GM12801 (cell line): Measurements from ENCODE around the gene HHAT.

Experiments
- TF ChIP-seq, protein P1 (sequence below): IDR thresholded peaks from one replicate; pipeline ENCODE4 v1.5.1; 2011; ENCODE audit warnings: control low read depth; ENCODE audit not compliant: insufficient read length; ENCODE audit errors: extremely low read depth

Gene HHAT

DNA sequence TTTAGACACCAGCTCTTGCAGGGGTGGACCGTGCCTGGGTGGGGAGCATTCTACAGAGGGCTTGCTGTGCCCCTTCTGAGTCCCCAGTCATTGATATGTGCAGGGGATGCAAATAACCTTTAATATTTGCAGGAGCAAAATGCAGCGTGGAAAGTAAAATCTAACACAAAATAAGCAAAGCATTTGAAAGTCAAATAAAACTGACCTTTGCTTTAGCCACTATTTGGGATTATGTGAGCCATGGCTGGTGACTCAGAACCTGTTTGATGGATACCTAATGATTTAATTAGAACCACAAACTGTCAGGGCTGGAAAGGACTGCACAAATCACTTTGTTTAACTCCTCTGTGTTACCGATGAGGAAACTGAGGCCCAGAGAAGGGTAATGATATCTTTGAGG is 377.5 kb downstream of the HHAT start:
- TF ChIP-seq, protein P1, sequence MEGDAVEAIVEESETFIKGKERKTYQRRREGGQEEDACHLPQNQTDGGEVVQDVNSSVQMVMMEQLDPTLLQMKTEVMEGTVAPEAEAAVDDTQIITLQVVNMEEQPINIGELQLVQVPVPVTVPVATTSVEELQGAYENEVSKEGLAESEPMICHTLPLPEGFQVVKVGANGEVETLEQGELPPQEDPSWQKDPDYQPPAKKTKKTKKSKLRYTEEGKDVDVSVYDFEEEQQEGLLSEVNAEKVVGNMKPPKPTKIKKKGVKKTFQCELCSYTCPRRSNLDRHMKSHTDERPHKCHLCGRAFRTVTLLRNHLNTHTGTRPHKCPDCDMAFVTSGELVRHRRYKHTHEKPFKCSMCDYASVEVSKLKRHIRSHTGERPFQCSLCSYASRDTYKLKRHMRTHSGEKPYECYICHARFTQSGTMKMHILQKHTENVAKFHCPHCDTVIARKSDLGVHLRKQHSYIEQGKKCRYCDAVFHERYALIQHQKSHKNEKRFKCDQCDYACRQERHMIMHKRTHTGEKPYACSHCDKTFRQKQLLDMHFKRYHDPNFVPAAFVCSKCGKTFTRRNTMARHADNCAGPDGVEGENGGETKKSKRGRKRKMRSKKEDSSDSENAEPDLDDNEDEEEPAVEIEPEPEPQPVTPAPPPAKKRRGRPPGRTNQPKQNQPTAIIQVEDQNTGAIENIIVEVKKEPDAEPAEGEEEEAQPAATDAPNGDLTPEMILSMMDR = no peak

DNA sequence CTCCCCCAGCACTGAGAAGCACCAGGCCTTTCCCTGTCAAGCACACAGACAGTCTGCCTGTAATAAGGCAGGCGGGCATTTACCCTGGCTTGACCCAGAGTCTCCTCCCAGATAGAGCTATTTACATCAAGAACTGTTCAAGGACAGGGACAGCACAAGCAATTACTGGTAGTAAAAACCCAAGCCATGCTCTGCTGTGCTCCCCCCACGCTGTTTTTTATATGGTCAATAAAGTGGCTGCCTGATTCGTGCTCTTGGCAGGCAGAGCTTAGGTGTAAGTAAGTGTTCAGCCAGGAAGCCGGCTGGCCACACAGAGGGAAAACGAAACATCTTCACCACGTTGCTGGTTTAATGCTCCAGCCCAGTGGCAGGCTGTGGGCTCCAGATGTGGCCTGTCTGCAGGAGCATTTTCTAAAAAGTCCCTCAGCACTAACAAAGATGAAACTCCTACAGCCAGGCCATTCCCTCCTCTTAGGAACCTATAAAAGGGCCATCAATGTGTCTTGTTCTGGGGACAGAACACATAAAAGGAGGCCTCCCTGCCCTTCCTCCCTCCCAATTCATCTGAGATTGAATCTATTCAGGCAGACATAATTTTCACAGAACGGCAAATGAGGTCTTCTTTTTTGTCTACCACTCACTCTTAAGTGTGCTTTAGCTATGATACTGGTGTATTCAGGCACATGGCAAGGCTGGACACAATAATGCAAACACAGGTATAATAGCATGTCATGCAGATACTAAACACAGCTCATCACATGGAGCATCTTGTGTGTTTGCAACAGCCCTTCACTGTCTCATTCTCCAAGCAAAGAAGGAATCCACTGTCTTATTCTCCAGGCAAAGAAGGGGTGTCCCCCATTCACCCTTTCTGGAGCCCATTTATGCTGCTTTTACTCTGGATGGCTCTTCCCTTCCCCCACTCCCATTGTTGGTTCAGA is 378.9 kb downstream of the HHAT start:
- TF ChIP-seq, protein P1 = no peak

DNA sequence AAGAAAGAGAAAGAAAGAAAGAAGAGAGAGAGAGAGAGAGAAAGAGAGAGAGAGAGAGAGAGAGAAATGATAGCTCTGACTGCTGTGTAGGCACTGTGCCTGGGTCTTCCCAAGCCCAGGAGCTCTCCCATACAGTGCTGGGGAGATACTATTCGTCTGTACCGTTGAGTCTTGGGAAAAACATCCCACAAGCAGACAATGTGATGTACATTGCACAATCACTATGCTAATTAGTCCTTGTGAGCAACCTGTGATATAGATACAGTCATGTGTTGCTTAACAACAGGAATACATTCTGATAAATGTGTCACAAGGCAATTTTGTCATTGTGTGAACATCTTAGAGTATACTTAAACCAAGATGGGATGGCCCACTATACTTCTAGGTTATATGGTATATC is 381.0 kb downstream of the HHAT start:
- TF ChIP-seq, protein P1 = no peak

DNA sequence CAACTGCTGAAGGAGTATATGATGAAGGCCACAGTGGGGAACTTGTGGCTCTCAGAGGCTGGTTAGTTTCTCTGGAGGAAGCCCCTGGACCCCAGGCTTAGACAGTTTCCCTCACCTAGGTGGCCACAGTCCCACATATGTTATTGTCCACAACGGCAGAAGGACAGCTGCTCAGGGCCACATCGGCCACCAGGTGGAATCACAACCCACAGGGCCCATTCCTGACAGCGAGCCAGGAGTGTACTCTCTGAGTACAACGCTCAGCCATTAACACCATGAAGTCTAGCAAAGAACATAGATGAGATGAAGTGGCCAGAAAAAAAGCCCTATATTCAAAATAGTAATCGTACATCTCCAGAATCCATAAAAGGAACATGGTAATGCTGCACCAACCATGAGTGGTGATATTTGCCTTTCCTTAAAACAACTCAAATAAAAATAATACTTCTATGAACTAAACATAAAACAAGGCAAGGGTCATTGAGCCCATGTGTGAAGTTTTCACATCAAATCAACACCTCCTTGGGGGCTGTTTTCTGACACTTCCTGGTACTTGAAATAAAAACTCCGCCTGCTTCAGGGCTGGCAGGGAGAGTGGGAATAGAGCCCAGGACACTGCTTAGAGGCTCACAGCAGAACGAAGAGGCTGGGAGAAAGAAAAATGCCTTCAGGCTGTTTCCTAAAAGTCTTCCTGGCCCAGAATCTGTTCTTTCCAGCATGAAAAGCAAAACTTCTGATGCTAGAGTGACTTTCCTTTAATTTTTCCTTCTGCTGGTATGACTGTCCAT is 383.3 kb downstream of the HHAT start:
- TF ChIP-seq, protein P1 = no peak

DNA sequence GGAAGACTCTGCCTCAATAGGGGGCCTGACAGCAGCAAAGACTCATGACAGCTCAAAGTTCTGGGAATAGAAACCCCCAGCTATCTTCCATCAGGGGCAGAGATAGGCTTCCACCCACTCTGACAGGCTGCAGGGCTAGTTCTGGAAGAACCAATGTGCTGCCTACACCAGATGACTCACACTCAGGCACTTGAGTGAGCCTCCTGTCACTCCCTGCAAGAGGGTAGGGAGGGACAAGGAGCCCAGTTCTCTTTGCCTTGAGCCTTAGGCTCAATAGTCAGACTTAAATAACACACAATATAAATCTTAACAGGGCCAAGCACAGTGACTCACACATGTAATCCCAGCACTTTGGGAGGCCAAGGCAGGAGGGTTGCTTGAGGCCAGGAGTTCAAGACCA is 386.4 kb downstream of the HHAT start:
- TF ChIP-seq, protein P1 = no peak

DNA sequence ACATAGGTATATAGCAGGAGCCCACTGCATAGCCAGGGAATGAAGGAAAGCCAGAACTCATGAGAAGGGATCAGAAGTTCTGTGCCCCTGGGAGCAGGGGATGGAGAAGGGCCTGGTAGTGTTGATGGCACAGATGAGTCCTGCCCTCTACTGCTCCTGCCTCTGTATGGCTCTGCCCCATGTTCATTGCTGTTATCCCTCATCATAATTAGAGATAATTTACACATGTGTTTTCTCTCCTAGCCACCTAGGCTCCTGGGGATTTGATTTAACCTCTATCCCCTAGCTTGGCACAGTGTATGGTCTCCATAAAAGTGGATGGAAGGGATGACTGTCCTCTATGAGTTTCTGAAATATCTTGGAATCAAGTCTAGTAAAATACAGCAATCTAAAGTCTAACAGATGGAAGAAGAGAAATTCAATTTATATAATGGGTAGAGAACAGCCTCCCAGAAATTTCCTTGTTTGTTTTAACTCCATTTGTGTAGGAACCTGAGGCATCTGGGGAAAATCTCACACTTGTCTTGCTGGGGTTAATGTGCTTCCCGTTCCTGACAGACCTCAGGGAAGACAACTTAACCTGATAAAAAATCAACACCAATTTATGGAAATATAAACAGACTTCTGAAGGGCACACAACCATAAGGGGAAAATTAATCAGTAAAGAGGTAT is 393.8 kb downstream of the HHAT start:
- TF ChIP-seq, protein P1 = no peak

DNA sequence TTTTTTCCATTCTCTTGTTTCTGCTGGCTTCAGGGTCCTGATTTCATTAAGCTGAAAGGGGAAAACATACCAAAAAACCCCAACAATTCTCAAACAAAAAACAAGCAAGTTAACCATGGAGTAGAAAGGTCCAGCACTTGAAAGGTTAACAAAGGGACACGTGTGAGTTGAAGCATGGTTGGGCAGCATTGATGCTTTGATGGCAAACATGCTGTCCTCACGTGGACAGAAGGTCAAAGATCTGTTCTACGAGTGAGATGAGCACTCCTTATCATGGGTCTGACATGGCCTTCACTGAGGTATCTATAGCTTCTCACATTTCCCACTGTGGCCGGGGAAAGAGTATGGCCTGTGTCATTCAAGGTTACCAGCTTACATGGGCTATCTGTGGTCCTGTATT is 394.9 kb downstream of the HHAT start:
- TF ChIP-seq, protein P1 = no peak
